Aorta (tissue), 5 donors: ENCODE data around the gene CPNE2. TPM values are rescaled to one million over a fixed set of nuclear protein-coding genes. Genes with fewer than 3 reads are reported as not detected.
"Not testable (repeated sequence)": the region's sequence is repeated elsewhere in the genome, so short reads cannot be mapped to it uniquely, and the experiment has no call there.

Source experiments
- ATAC-seq: fragments of 200-7000 bp; cut with Tn5 transposase; one replicate; pipeline ENCODE4 v1.9.1; 2022; ENCODE audit warnings: moderate library complexity; ENCODE audit not compliant: low FRiP score
- DNase-seq, 2 donors: peaks; one replicate each; pipeline ENCODE4 v3.0.0-alpha.2; 2020
- H3K27ac ChIP-seq, 2 donors: one replicate each; pipeline ENCODE4 v1.5.1; 2013; ENCODE audit warnings: low read length in 2 of 2, mild to moderate bottlenecking in 2 of 2, moderate library complexity in 2 of 2, control low read depth in 1 of 2, inconsistent platforms in 1 of 2, low read depth in 1 of 2
- H3K27me3 ChIP-seq, 2 donors: one replicate each; pipeline ENCODE4 v1.6.1; 2013; ENCODE audit warnings: control low read depth in 1 of 2, low read length in 1 of 2, mild to moderate bottlenecking in 1 of 2, moderate library complexity in 1 of 2; ENCODE audit not compliant: insufficient read depth in 2 of 2, control insufficient read depth in 1 of 2
- H3K36me3 ChIP-seq, 2 donors: one replicate each; pipeline ENCODE4 v1.6.1; 2013; ENCODE audit warnings: control low read depth in 1 of 2, low read length in 1 of 2, mild to moderate bottlenecking in 1 of 2; ENCODE audit not compliant: insufficient read depth in 2 of 2, control insufficient read depth in 1 of 2
- H3K4me1 ChIP-seq, 2 donors: one replicate each; pipeline ENCODE4 v1.6.1; 2013; ENCODE audit warnings: low read length in 2 of 2, control low read depth in 1 of 2, mild to moderate bottlenecking in 1 of 2, moderate library complexity in 1 of 2; ENCODE audit not compliant: insufficient read depth in 2 of 2, control insufficient read depth in 1 of 2
- H3K4me3 ChIP-seq, 2 donors: one replicate each; pipeline ENCODE4 v1.5.1; 2013; ENCODE audit warnings: low read length in 2 of 2, control low read depth in 1 of 2, mild to moderate bottlenecking in 1 of 2
- H3K9me3 ChIP-seq: one replicate; pipeline ENCODE4 v1.6.1; 2013; ENCODE audit warnings: mild to moderate bottlenecking, low read length; ENCODE audit not compliant: control insufficient read depth
- WGBS, 2 donors: extraction: QIAGEN DNeasy Blood & Tissue Kit; methylation state at CpG; one replicate each; pipeline ENCODE4 v1.1.7; 2013; 5-methylcytosine and 5-hydroxymethylcytosine counted together
- intact Hi-C, 2 donors: fragments of 100-400 bp; cut with DNase I; formaldehyde crosslinking; loops; one replicate each; pipeline versions ENCODE4 v1.14.2 to v1.15.0; 2022
- polyA plus RNA-seq, 2 donors: library from polyadenylated mRNA; stranded (reverse); fragments of 200-250 nt; gene quantifications; one replicate each; pipeline ENCODE4 v1.2.3, GENCODE V29; 2013
- total RNA-seq, 2 donors: library from RNA; stranded (reverse); fragmentation: NEBNext Ultra II Directional; extraction: Animal tissue kit (Norgen Biotek cat#: 25700); gene quantifications; one replicate each; pipeline ENCODE4 v1.2.1, GENCODE V29; 2021
- donor health status: healthy with polysubstance abuse.
- donor health status: Bipolar disorder and iron deficiency.
- donor health status: DM: no; HTN: no; CAD: no.
- donor health status: DM: no; HTN: no; CAD: no.
- donor health status: DM: yes; HTN: yes; CAD: no.

Gene CPNE2
- total and polyA plus RNA-seq, 4 donors = 19.0 to 37.1 (median 25.4) TPM

GRCh38 chr16:57063189-57063588 is 29.2 kb upstream of the CPNE2 start:
- intact Hi-C loops, H3K27me3 ChIP-seq, ATAC-seq, H3K27ac ChIP-seq, H3K4me3 ChIP-seq, H3K4me1 ChIP-seq, H3K36me3 ChIP-seq, H3K9me3 ChIP-seq, DNase-seq: not testable (repeated sequence)
- 92 to 98% methylated on average over 8 of the region's 8 CpGs for WGBS, 2 donors

- Histone ChIP-seq H3K4me1 (no peaks in the 10 kb centered on the region), H3K36me3 (no peaks in the 10 kb centered on the region), H3K4me3 (no peak overlapping the region), H3K27me3 (no peaks in the 10 kb centered on the region), H3K27ac (no peak overlapping the region), H3K9me3 (no peaks in the 10 kb centered on the region)
- 92 to 94% methylated on average over 5 of the region's 5 CpGs for WGBS, 2 donors
- intact Hi-C loops = no loop called here
- DNase-seq (no peak), ATAC-seq (no peak)
Observed at GRCh38 chr16:57064995-57065394, 27.4 kb upstream of the CPNE2 start.

GRCh38 chr16:57066625-57067024 is 25.8 kb upstream of the CPNE2 start:
- Histone ChIP-seq H3K4me1 (no peaks in the 10 kb centered on the region), H3K4me3 (no peak overlapping the region), H3K9me3 (no peaks in the 10 kb centered on the region), H3K36me3 (no peaks in the 10 kb centered on the region), H3K27me3 (no peaks in the 10 kb centered on the region), H3K27ac (no peak overlapping the region)
- WGBS, 2 donors = 82 to 92% methylated on average over 3 to 4 of the region's 4 CpGs
- DNase-seq = no peak
- intact Hi-C loops = no loop called here
- no peak for ATAC-seq

GRCh38 chr16:57067347-57067746 is 25.0 kb upstream of the CPNE2 start:
- intact Hi-C loops = no loop called here
- ATAC-seq = no peak

GRCh38 chr16:57069053-57069452 is 23.3 kb upstream of the CPNE2 start:
- Histone ChIP-seq H3K36me3 (no peaks in the 10 kb centered on the region), H3K9me3 (no peaks in the 10 kb centered on the region), H3K4me3 (no peak overlapping the region), H3K4me1 (no peaks in the 10 kb centered on the region), H3K27me3 (no peaks in the 10 kb centered on the region), H3K27ac (no peak overlapping the region)
- DNase-seq (no peak), ATAC-seq (no peak)
- WGBS, 2 donors = 91 to 92% methylated on average over 7 of the region's 7 CpGs
- intact Hi-C loops = no loop called here

More at GRCh38 chr16:57067347-57067746, 25.0 kb upstream of the CPNE2 start:
- H3K4me3 ChIP-seq = no peak overlapping the region
- H3K4me1 ChIP-seq = no peaks in the 10 kb centered on the region
- no peaks in the 10 kb centered on the region for H3K9me3 ChIP-seq
- H3K27me3 ChIP-seq = no peaks in the 10 kb centered on the region
- H3K36me3 ChIP-seq = no peaks in the 10 kb centered on the region
- DNase-seq = no peak
- no peak overlapping the region for H3K27ac ChIP-seq
- WGBS, 2 donors = 95 to 99% methylated on average over 3 of the region's 3 CpGs

GRCh38 chr16:57069635-57070370 is 22.6 kb upstream of the CPNE2 start:
- H3K4me1 ChIP-seq = no peaks in the 10 kb centered on the region
- no peaks in the 10 kb centered on the region for H3K27me3 ChIP-seq
- H3K4me3 ChIP-seq = no peak overlapping the region
- H3K36me3 ChIP-seq = no peaks in the 10 kb centered on the region
- ATAC-seq (no peak), DNase-seq (no peak)
- H3K27ac ChIP-seq = no peak overlapping the region
- intact Hi-C loops = no loop called here
- WGBS, 2 donors = 76 to 82% methylated on average over 8 of the region's 8 CpGs
- H3K9me3 ChIP-seq = no peaks in the 10 kb centered on the region

GRCh38 chr16:57070424-57070823 is 22.0 kb upstream of the CPNE2 start:
- intact Hi-C loops = no loop called here
- ATAC-seq (no peak), DNase-seq (no peak)
- Histone ChIP-seq H3K4me1 (no peaks in the 10 kb centered on the region), H3K27me3 (no peaks in the 10 kb centered on the region), H3K4me3 (no peak overlapping the region), H3K36me3 (no peaks in the 10 kb centered on the region), H3K9me3 (no peaks in the 10 kb centered on the region), H3K27ac (no peak overlapping the region)
- WGBS, 2 donors = 99 to 100% methylated on average over 2 of the region's 2 CpGs

GRCh38 chr16:57071081-57071732 is 21.2 kb upstream of the CPNE2 start:
- DNase-seq, H3K4me1 ChIP-seq, H3K27me3 ChIP-seq, H3K4me3 ChIP-seq, H3K27ac ChIP-seq, intact Hi-C loops, H3K36me3 ChIP-seq, H3K9me3 ChIP-seq, ATAC-seq: not testable (repeated sequence)
- WGBS, 2 donors = 94 to 96% methylated on average over 4 of the region's 4 CpGs
